Neuronal stem cell (in vitro differentiated cells): ENCODE data around the gene CXCL1.

ENCODE experiments used
- DNase-seq: peaks from one replicate; pipeline ENCODE4 v3.0.0-alpha.2; 2013; ENCODE audit warnings: low spot score
- H2AFZ ChIP-seq: one replicate; pipeline ENCODE4 v1.6.1; 2013; ENCODE audit warnings: mild to moderate bottlenecking, low read length, inconsistent platforms
- H2AK5ac ChIP-seq: 2 replicates; pipeline ENCODE4 v1.6.1; 2013; ENCODE audit warnings: low read depth, mild to moderate bottlenecking, inconsistent platforms, low read length, moderate library complexity, mixed read lengths
- H2BK120ac ChIP-seq: 2 replicates; pipeline ENCODE4 v1.6.1; 2013; ENCODE audit warnings: low read depth, mild to moderate bottlenecking, inconsistent platforms, low read length, moderate library complexity, mixed read lengths
- H2BK12ac ChIP-seq: one replicate; pipeline ENCODE4 v1.6.1; 2013; ENCODE audit warnings: low read length, inconsistent platforms
- H2BK15ac ChIP-seq: 2 replicates; pipeline ENCODE4 v1.6.1; 2013; ENCODE audit warnings: mild to moderate bottlenecking, low read length, inconsistent platforms, mixed read lengths
- H2BK5ac ChIP-seq: one replicate; pipeline ENCODE4 v1.6.1; 2013; ENCODE audit warnings: inconsistent platforms, mild to moderate bottlenecking, low read length, moderate library complexity
- H3K14ac ChIP-seq: one replicate; pipeline ENCODE4 v1.6.1; 2013; ENCODE audit warnings: low read length, inconsistent platforms
- H3K18ac ChIP-seq: 2 replicates; pipeline ENCODE4 v1.6.1; 2013; ENCODE audit warnings: low read length, inconsistent platforms
- H3K23ac ChIP-seq: 2 replicates; pipeline ENCODE4 v1.6.1; 2013; ENCODE audit warnings: low read depth, mild to moderate bottlenecking, mixed read lengths, low read length, inconsistent platforms; ENCODE audit not compliant: poor library complexity
- H3K27ac ChIP-seq: replicated peaks from 3 replicates; pipeline ENCODE4 v1.5.1; 2013; ENCODE audit warnings: low read length, inconsistent platforms
- H3K27me3 ChIP-seq, 3 experiments: 2 replicates each; pipeline ENCODE4 v1.6.1; 2013; ENCODE audit warnings: low read length in 3 of 3, mild to moderate bottlenecking in 2 of 3, inconsistent platforms in 1 of 3, low read depth in 1 of 3, mixed read lengths in 1 of 3, moderate library complexity in 1 of 3; ENCODE audit not compliant: control insufficient read depth in 3 of 3, insufficient read depth in 3 of 3
- H3K36me3 ChIP-seq, 2 donors: replicated peaks in 1 of 2; 2 replicates each; pipeline ENCODE4 v1.6.1; 2013; ENCODE audit warnings: low read length in 2 of 2; ENCODE audit not compliant: control insufficient read depth in 2 of 2, insufficient read depth in 2 of 2
- H3K4ac ChIP-seq: 2 replicates; pipeline ENCODE4 v1.6.1; 2013; ENCODE audit warnings: inconsistent platforms, mild to moderate bottlenecking, low read length, moderate library complexity
- H3K4me1 ChIP-seq, 2 donors: 1 replicate in 1 of 2; 2 replicates in 1 of 2; pipeline ENCODE4 v1.6.1; 2013; ENCODE audit warnings: low read length in 2 of 2, low read depth in 1 of 2; ENCODE audit not compliant: control insufficient read depth in 2 of 2, insufficient read depth in 1 of 2
- H3K4me2 ChIP-seq: one replicate; pipeline ENCODE4 v1.6.1; 2013; ENCODE audit warnings: mild to moderate bottlenecking, low read length, inconsistent platforms; ENCODE audit not compliant: insufficient read depth, poor library complexity, severe bottlenecking
- H3K4me3 ChIP-seq, 2 donors: 2 replicates each; pipeline ENCODE4 v1.5.1; 2013; ENCODE audit warnings: low read length in 2 of 2, mild to moderate bottlenecking in 2 of 2, inconsistent platforms in 1 of 2, moderate library complexity in 1 of 2
- H3K79me1 ChIP-seq: one replicate; pipeline ENCODE4 v1.6.1; 2013; ENCODE audit warnings: low read depth, mild to moderate bottlenecking, inconsistent platforms, low read length, moderate library complexity
- H3K9ac ChIP-seq: one replicate; pipeline ENCODE4 v1.6.1; 2013; ENCODE audit warnings: mild to moderate bottlenecking, low read depth, low read length, inconsistent platforms; ENCODE audit not compliant: poor library complexity
- H3K9me3 ChIP-seq, 2 donors: replicated peaks in 1 of 2; 2 replicates each; pipeline versions ENCODE3 to v1.6.1; 2013; ENCODE audit warnings: low read length in 2 of 2, mild to moderate bottlenecking in 2 of 2, inconsistent platforms in 1 of 2, low read depth in 1 of 2, mixed read lengths in 1 of 2, moderate library complexity in 1 of 2; ENCODE audit not compliant: control insufficient read depth in 2 of 2, insufficient read depth in 1 of 2
- H4K8ac ChIP-seq: one replicate; pipeline ENCODE4 v1.6.1; 2013; ENCODE audit warnings: low read depth, mild to moderate bottlenecking, inconsistent platforms, low read length, moderate library complexity
- H4K91ac ChIP-seq: one replicate; pipeline ENCODE4 v1.6.1; 2013; ENCODE audit warnings: low read length, low read depth, mild to moderate bottlenecking, inconsistent platforms; ENCODE audit not compliant: poor library complexity
- WGBS, 2 donors: extraction: QIAGEN DNeasy Blood & Tissue Kit; methylation state at CpG; one replicate each; pipeline ENCODE4 v1.1.7; 2013; ENCODE audit warnings: missing lambda C conversion rate in 2 of 2, mixed read lengths in 1 of 2; ENCODE audit not compliant: insufficient read length in 2 of 2, insufficient replicate concordance in 1 of 2; ENCODE audit errors: extremely low coverage in 2 of 2; 5-methylcytosine and 5-hydroxymethylcytosine counted together

CXCL1 gene

DNA sequence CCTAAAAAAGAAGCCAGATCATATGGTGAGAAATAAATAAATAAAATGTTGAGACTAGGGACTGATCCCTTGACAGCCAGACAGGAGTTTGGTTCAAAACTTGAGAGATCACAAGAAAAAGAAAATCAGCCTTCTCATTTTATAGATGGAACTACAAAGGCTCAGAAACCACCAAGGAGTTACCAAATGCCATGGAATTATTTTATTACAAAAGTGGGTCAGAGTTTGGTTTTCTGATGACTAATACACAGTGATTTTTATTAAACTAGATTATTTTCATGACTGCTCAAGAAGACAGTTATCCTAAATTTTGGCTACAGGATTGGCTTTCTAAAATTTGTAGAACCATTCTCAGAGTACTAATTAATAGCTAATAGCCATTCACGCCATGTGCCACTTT, 6.2 kb downstream of the CXCL1 start:
- Histone ChIP-seq H3K23ac (no peak overlapping the region), H3K27ac (no peak overlapping the region), H2AK5ac (no peak overlapping the region), H3K4me3 (no peak overlapping the region), H3K4me2 (no peak overlapping the region), H2BK12ac (no peak overlapping the region), H4K8ac (no peak overlapping the region), H3K9me3 (no peaks in the 10 kb centered on the region), H3K4ac (no peak overlapping the region), H3K79me1 (no peaks in the 10 kb centered on the region), H3K4me1 (no peaks in the 10 kb centered on the region), H3K18ac (no peak overlapping the region), H2AFZ (no peak overlapping the region), H2BK5ac (no peak overlapping the region), H3K14ac (no peak overlapping the region), H4K91ac (no peak overlapping the region), H2BK15ac (no peak overlapping the region), H3K9ac (no peak overlapping the region), H2BK120ac (no peak overlapping the region), H3K36me3 (no peaks in the 10 kb centered on the region), H3K27me3 (peaks cover 0 to 7% (median under 1%) of the 10 kb centered on the region in 3 experiments)
- WGBS, 2 donors, result no CpG with 5 or more reads among the region's 1 CpG
- no peak for DNase-seq

DNA sequence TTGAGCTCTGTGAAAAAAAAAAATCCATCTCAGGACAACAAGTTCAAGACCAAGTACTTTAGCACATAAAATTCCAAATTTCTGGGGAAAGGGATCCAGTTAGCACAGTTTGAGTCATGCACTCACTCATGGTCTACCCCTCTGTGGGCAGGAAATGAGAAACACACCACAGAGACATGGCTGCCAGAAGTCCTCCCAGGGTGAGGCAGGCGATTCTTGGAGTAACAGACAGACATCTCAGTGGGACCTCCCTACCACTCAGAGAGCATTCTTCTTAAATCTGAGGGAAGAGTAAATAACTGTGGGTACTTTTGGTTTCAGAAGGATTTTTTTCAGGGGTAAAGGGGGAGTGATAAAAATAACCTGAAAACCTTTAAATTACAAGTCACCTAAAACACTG, 14.1 kb downstream of the CXCL1 start:
- no peak overlapping the region for H4K8ac ChIP-seq
- H2AFZ ChIP-seq, result no peak overlapping the region
- DNase-seq, result no peak
- H3K4me2 ChIP-seq, result no peak overlapping the region
- H2AK5ac ChIP-seq, result no peak overlapping the region
- no peaks in the 10 kb centered on the region for H3K9me3 ChIP-seq
- H3K18ac ChIP-seq, result no peak overlapping the region
- H3K4me1 ChIP-seq, result no peaks in the 10 kb centered on the region
- H3K27ac ChIP-seq, result no peak overlapping the region
- no peaks in the 10 kb centered on the region for H3K27me3 ChIP-seq
- H2BK12ac ChIP-seq, result no peak overlapping the region
- no peak overlapping the region for H3K23ac ChIP-seq
- H4K91ac ChIP-seq, result no peak overlapping the region
- H3K4ac ChIP-seq, result no peak overlapping the region
- WGBS, 2 donors, result no CpG with 5 or more reads among the region's 1 CpG
- H3K79me1 ChIP-seq, result no peaks in the 10 kb centered on the region
- no peak overlapping the region for H3K14ac ChIP-seq
- H3K4me3 ChIP-seq, result no peak overlapping the region
- H2BK5ac ChIP-seq, result no peak overlapping the region
- H3K9ac ChIP-seq, result no peak overlapping the region
- H2BK120ac ChIP-seq, result no peak overlapping the region
- H2BK15ac ChIP-seq, result no peak overlapping the region
- H3K36me3 ChIP-seq, result no peaks in the 10 kb centered on the region

DNA sequence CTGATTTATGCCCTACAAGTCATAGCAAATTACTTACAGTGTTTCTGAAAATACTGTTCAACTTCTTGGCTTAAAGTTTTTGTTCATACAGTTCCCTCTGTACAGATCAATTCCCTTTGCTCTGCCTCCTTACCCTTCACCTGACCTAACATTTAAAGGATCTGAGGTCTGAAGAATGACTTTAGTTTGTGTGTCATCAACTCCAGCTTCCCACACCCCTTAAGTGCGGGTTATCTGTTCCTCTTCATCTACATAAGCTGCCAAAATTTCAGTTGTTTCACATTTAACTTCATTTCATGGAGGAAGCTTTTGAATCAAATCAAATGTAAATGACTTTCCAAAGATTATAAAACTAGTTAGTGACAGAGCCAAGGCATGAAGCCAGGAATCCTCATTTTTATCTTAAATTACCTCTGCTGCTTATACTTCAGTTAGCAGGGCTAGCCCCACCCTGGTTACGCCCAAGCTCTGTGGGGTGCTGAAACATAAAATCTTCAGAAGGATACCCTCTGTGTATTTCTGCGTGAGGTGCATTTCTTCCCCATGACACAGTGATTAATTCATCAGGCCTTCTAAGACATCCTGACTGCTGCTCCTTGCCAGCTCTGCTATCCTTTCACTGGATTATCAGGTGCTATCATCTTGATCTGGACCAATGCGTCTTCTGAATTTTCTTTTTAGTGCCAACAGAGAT, 16.5 kb downstream of the CXCL1 start:
- H3K4me1 ChIP-seq, result no peaks in the 10 kb centered on the region
- no peaks in the 10 kb centered on the region for H3K36me3 ChIP-seq
- no peak overlapping the region for H2AFZ ChIP-seq
- H3K4me3 ChIP-seq, result no peak overlapping the region
- DNase-seq, result no peak
- H3K27ac ChIP-seq, result no peak overlapping the region
- H3K9me3 ChIP-seq, result no peaks in the 10 kb centered on the region
- H3K18ac ChIP-seq, result no peak overlapping the region
- H3K79me1 ChIP-seq, result no peaks in the 10 kb centered on the region
- no CpG with 5 or more reads among the region's 4 CpGs for WGBS, 2 donors
- H2BK5ac ChIP-seq, result no peak overlapping the region
- no peaks in the 10 kb centered on the region for H3K27me3 ChIP-seq
- no peak overlapping the region for H2BK15ac ChIP-seq
- no peak overlapping the region for H4K8ac ChIP-seq
- no peak overlapping the region for H3K14ac ChIP-seq
- H2BK120ac ChIP-seq, result no peak overlapping the region
- no peak overlapping the region for H2BK12ac ChIP-seq
- no peak overlapping the region for H2AK5ac ChIP-seq
- H3K23ac ChIP-seq, result no peak overlapping the region
- H3K9ac ChIP-seq, result no peak overlapping the region
- no peak overlapping the region for H3K4ac ChIP-seq
- H3K4me2 ChIP-seq, result no peak overlapping the region
- H4K91ac ChIP-seq, result no peak overlapping the region

DNA sequence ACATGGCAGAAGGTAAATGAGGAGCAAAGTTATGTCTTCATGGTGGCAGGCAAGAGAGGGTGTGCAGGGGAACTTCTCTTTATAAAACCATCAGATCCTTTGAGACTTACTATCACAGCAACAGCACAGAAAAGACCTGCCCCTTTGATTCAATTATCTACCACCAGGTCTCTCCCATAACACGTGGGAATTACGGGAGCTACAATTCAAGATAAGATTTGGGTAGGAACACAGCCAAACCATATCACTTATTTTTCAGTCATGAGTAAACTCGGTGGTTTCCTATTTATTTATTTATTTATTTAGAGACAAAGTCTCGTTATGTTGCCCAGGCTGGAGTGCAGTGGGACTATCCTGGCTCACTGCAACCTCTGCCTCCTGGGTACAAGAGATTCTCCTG, 22.1 kb downstream of the CXCL1 start:
- H4K8ac ChIP-seq, result no peak overlapping the region
- no peak overlapping the region for H2BK12ac ChIP-seq
- H3K4me2 ChIP-seq, result no peak overlapping the region
- no peak overlapping the region for H2AK5ac ChIP-seq
- no peaks in the 10 kb centered on the region for H3K79me1 ChIP-seq
- H3K27ac ChIP-seq, result no peak overlapping the region
- H3K23ac ChIP-seq, result no peak overlapping the region
- no peak overlapping the region for H3K4me3 ChIP-seq
- H3K4me1 ChIP-seq, result peaks cover 0 to 10% of the 10 kb centered on the region in 2 donors
- DNase-seq, result no peak
- no peak overlapping the region for H3K4ac ChIP-seq
- H2BK5ac ChIP-seq, result no peak overlapping the region
- no peak overlapping the region for H2BK15ac ChIP-seq
- H2BK120ac ChIP-seq, result no peak overlapping the region
- no CpG with 5 or more reads among the region's 4 CpGs for whole genome bisulfite sequencing, 2 donors
- H3K36me3 ChIP-seq, result no peaks in the 10 kb centered on the region
- no peak overlapping the region for H3K14ac ChIP-seq
- H3K9me3 ChIP-seq, result no peaks in the 10 kb centered on the region
- no peaks in the 10 kb centered on the region for H3K27me3 ChIP-seq
- no peak overlapping the region for H4K91ac ChIP-seq
- H3K9ac ChIP-seq, result no peak overlapping the region
- no peak overlapping the region for H3K18ac ChIP-seq
- no peak overlapping the region for H2AFZ ChIP-seq
